SU-DHL-6 (cell line): ENCODE results near the gene MYL12A.
"Not testable (repeated sequence)": the region's sequence is repeated elsewhere in the genome, so short reads cannot be mapped to it uniquely, and the experiment has no call there.

Experiments
- EZH2phosphoT487 ChIP-seq: fragments of 200-600 bp; sonication (generic), shearing (Covaris generic); conservative IDR thresholded peaks from 2 replicates; pipeline ENCODE4 v1.6.1; 2018; ENCODE audit warnings: mild to moderate bottlenecking, antibody characterized with exemption, low read length, moderate library complexity, mixed read lengths
- TF ChIP-seq, protein P1 (sequence below): fragments of 200-600 bp; sonication (generic); IDR thresholded peaks from one replicate; pipeline ENCODE4 v1.5.1; 2017; ENCODE audit warnings: antibody characterized with exemption, mild to moderate bottlenecking, low read length, moderate library complexity; ENCODE audit not compliant: insufficient read depth, poor library complexity, severe bottlenecking

DNA sequence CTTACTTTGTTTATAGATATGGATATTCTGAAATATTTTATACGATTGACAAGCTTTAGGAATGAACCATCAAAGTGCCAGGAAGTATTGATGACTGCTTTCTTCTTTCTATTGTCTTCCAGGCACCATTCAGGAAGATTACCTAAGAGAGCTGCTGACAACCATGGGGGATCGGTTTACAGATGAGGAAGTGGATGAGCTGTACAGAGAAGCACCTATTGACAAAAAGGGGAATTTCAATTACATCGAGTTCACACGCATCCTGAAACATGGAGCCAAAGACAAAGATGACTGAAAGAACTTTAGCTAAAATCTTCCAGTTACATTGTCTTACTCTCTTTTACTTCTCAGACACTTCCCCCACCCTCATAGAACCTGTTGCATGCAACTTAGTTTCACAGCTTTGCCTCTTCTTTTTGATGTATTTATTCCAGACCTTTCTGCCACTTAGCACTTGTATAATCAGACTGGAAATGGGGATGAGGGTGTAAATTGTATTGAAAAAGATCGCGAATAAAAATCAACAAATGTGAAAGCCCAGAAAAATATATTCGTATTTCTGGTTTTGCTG lies 30.1 kb downstream of the MYL12A start:
- TF ChIP-seq, protein P1, sequence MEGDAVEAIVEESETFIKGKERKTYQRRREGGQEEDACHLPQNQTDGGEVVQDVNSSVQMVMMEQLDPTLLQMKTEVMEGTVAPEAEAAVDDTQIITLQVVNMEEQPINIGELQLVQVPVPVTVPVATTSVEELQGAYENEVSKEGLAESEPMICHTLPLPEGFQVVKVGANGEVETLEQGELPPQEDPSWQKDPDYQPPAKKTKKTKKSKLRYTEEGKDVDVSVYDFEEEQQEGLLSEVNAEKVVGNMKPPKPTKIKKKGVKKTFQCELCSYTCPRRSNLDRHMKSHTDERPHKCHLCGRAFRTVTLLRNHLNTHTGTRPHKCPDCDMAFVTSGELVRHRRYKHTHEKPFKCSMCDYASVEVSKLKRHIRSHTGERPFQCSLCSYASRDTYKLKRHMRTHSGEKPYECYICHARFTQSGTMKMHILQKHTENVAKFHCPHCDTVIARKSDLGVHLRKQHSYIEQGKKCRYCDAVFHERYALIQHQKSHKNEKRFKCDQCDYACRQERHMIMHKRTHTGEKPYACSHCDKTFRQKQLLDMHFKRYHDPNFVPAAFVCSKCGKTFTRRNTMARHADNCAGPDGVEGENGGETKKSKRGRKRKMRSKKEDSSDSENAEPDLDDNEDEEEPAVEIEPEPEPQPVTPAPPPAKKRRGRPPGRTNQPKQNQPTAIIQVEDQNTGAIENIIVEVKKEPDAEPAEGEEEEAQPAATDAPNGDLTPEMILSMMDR: not testable (repeated sequence)
- TF ChIP-seq EZH2phosphoT487: not testable (repeated sequence)
